Neuronal stem cell (in vitro differentiated cells): ENCODE data around the gene IQCK.

Source experiments
- DNase-seq: peaks from one replicate; pipeline ENCODE4 v3.0.0-alpha.2; 2013; ENCODE audit warnings: low spot score
- H2AFZ ChIP-seq: one replicate; pipeline ENCODE4 v1.6.1; 2013; ENCODE audit warnings: mild to moderate bottlenecking, low read length, inconsistent platforms
- H2AK5ac ChIP-seq: 2 replicates; pipeline ENCODE4 v1.6.1; 2013; ENCODE audit warnings: low read depth, mild to moderate bottlenecking, inconsistent platforms, low read length, moderate library complexity, mixed read lengths
- H2BK120ac ChIP-seq: 2 replicates; pipeline ENCODE4 v1.6.1; 2013; ENCODE audit warnings: low read depth, mild to moderate bottlenecking, inconsistent platforms, low read length, moderate library complexity, mixed read lengths
- H2BK12ac ChIP-seq: one replicate; pipeline ENCODE4 v1.6.1; 2013; ENCODE audit warnings: low read length, inconsistent platforms
- H2BK15ac ChIP-seq: 2 replicates; pipeline ENCODE4 v1.6.1; 2013; ENCODE audit warnings: mild to moderate bottlenecking, low read length, inconsistent platforms, mixed read lengths
- H2BK5ac ChIP-seq: one replicate; pipeline ENCODE4 v1.6.1; 2013; ENCODE audit warnings: inconsistent platforms, mild to moderate bottlenecking, low read length, moderate library complexity
- H3K14ac ChIP-seq: one replicate; pipeline ENCODE4 v1.6.1; 2013; ENCODE audit warnings: low read length, inconsistent platforms
- H3K18ac ChIP-seq: 2 replicates; pipeline ENCODE4 v1.6.1; 2013; ENCODE audit warnings: low read length, inconsistent platforms
- H3K23ac ChIP-seq: 2 replicates; pipeline ENCODE4 v1.6.1; 2013; ENCODE audit warnings: low read depth, mild to moderate bottlenecking, mixed read lengths, low read length, inconsistent platforms; ENCODE audit not compliant: poor library complexity
- H3K27ac ChIP-seq: replicated peaks from 3 replicates; pipeline ENCODE4 v1.5.1; 2013; ENCODE audit warnings: low read length, inconsistent platforms
- H3K27me3 ChIP-seq, 3 experiments: 2 replicates each; pipeline ENCODE4 v1.6.1; 2013; ENCODE audit warnings: low read length in 3 of 3, mild to moderate bottlenecking in 2 of 3, inconsistent platforms in 1 of 3, low read depth in 1 of 3, mixed read lengths in 1 of 3, moderate library complexity in 1 of 3; ENCODE audit not compliant: control insufficient read depth in 3 of 3, insufficient read depth in 3 of 3
- H3K36me3 ChIP-seq, 2 donors: replicated peaks in 1 of 2; 2 replicates each; pipeline ENCODE4 v1.6.1; 2013; ENCODE audit warnings: low read length in 2 of 2; ENCODE audit not compliant: control insufficient read depth in 2 of 2, insufficient read depth in 2 of 2
- H3K4ac ChIP-seq: 2 replicates; pipeline ENCODE4 v1.6.1; 2013; ENCODE audit warnings: inconsistent platforms, mild to moderate bottlenecking, low read length, moderate library complexity
- H3K4me1 ChIP-seq, 2 donors: 1 replicate in 1 of 2; 2 replicates in 1 of 2; pipeline ENCODE4 v1.6.1; 2013; ENCODE audit warnings: low read length in 2 of 2, low read depth in 1 of 2; ENCODE audit not compliant: control insufficient read depth in 2 of 2, insufficient read depth in 1 of 2
- H3K4me2 ChIP-seq: one replicate; pipeline ENCODE4 v1.6.1; 2013; ENCODE audit warnings: mild to moderate bottlenecking, low read length, inconsistent platforms; ENCODE audit not compliant: insufficient read depth, poor library complexity, severe bottlenecking
- H3K4me3 ChIP-seq, 2 donors: 2 replicates each; pipeline ENCODE4 v1.5.1; 2013; ENCODE audit warnings: low read length in 2 of 2, mild to moderate bottlenecking in 2 of 2, inconsistent platforms in 1 of 2, moderate library complexity in 1 of 2
- H3K79me1 ChIP-seq: one replicate; pipeline ENCODE4 v1.6.1; 2013; ENCODE audit warnings: low read depth, mild to moderate bottlenecking, inconsistent platforms, low read length, moderate library complexity
- H3K9ac ChIP-seq: one replicate; pipeline ENCODE4 v1.6.1; 2013; ENCODE audit warnings: mild to moderate bottlenecking, low read depth, low read length, inconsistent platforms; ENCODE audit not compliant: poor library complexity
- H3K9me3 ChIP-seq, 2 donors: replicated peaks in 1 of 2; 2 replicates each; pipeline versions ENCODE3 to v1.6.1; 2013; ENCODE audit warnings: low read length in 2 of 2, mild to moderate bottlenecking in 2 of 2, inconsistent platforms in 1 of 2, low read depth in 1 of 2, mixed read lengths in 1 of 2, moderate library complexity in 1 of 2; ENCODE audit not compliant: control insufficient read depth in 2 of 2, insufficient read depth in 1 of 2
- H4K8ac ChIP-seq: one replicate; pipeline ENCODE4 v1.6.1; 2013; ENCODE audit warnings: low read depth, mild to moderate bottlenecking, inconsistent platforms, low read length, moderate library complexity
- H4K91ac ChIP-seq: one replicate; pipeline ENCODE4 v1.6.1; 2013; ENCODE audit warnings: low read length, low read depth, mild to moderate bottlenecking, inconsistent platforms; ENCODE audit not compliant: poor library complexity
- WGBS, 2 donors: extraction: QIAGEN DNeasy Blood & Tissue Kit; methylation state at CpG; one replicate each; pipeline ENCODE4 v1.1.7; 2013; ENCODE audit warnings: missing lambda C conversion rate in 2 of 2, mixed read lengths in 1 of 2; ENCODE audit not compliant: insufficient read length in 2 of 2, insufficient replicate concordance in 1 of 2; ENCODE audit errors: extremely low coverage in 2 of 2; 5-methylcytosine and 5-hydroxymethylcytosine counted together

Gene IQCK

DNA sequence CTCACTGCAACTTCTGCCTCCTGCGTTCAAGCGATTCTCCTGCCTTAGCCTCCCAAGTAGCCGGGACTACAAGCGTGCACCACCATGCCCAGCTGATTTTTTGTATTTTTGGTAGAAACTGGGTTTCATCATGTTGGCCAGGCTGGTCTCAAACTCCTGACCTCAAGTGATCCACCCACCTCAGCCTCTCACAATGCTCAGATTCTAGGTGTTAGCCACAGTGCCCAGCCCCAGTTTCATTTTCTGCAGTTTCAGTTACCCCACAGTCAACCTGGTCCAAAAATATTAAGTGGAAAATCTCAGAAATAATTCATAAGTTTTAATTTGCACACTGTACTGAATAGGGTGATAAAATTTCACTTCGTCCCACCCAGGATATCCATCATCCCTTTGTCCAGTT lies 28.7 kb upstream of the IQCK start:
- Histone ChIP-seq H3K4me3 (no peak overlapping the region), H3K4me2 (no peak overlapping the region), H2BK5ac (no peak overlapping the region), H3K9ac (no peak overlapping the region), H3K4me1 (peaks cover 3 to 6% of the 10 kb centered on the region in 2 donors), H2AK5ac (no peak overlapping the region), H3K14ac (no peak overlapping the region), H3K4ac (no peak overlapping the region), H4K91ac (no peak overlapping the region), H3K36me3 (peaks cover 11 to 84% of the 10 kb centered on the region in 2 donors), H3K9me3 (peaks cover 0 to 8% of the 10 kb centered on the region in 2 donors), H3K79me1 (peaks cover 2% of the 10 kb centered on the region), H2BK120ac (no peak overlapping the region), H2BK12ac (no peak overlapping the region), H2AFZ (no peak overlapping the region), H2BK15ac (no peak overlapping the region), H3K18ac (no peak overlapping the region), H3K23ac (no peak overlapping the region), H3K27ac (no peak overlapping the region), H4K8ac (no peak overlapping the region), H3K27me3 (no peaks in the 10 kb centered on the region)
- WGBS, 2 donors, result no CpG with 5 or more reads among the region's 5 CpGs
- DNase-seq, result no peak

DNA sequence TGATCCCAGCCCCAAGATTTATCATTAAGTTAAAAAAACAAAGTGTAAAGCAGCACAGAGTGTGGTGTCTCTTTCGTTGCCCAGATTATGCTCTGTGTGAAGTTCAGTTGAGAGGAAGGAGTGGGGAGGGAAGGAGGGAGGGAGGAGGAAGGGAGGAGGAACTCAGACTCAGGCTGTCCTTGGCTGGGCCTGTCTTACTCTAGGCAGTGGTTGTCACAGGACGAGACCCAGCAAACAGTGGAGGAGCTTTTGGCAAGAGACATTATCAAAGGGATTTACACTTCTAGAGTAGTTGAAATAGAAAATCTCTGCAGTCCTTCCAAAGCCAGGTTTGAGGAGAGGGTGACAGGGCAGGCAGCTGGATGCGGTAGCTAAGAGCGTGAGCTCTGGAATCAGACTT lies 27.9 kb upstream of the IQCK start:
- Histone ChIP-seq H3K9me3 (peaks cover 0 to 2% of the 10 kb centered on the region in 2 donors), H3K18ac (no peak overlapping the region)
- no peak for DNase-seq

DNA sequence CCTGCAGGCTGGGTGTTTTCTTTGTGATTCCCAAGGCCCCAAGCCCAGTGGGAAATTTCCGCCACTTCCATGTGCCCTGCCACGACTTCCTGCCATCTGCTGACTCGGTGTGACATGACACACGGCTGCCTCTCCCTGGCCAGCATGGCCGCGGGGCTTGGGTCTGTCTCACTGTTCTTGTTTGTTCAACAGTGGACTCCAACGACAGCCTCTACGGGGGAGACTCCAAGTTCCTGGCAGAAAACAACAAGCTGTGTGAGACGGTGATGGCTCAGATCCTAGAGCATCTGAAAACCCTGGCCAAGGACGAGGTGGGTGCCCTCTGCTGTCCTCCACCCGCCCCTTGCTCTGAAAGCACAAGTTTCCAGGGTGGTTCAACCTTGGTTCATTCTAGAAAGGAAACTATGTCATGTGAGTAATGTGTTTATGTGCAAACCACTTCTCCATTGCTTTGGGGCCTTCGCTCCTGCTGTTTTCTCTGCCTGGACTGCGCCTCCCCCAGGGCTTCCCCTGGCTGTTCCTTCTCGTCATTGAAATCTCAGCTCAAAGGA lies 26.8 kb upstream of the IQCK start:
- Histone ChIP-seq H2AK5ac (no peak overlapping the region), H2AFZ (no peak overlapping the region)

More for the DNA sequence above, 27.9 kb upstream of the IQCK start:
- Histone ChIP-seq H3K36me3 (peaks cover 10 to 82% of the 10 kb centered on the region in 2 donors), H2BK15ac (no peak overlapping the region), H3K23ac (no peak overlapping the region), H2BK120ac (no peak overlapping the region), H2AK5ac (no peak overlapping the region), H4K91ac (no peak overlapping the region), H3K4me3 (no peak overlapping the region), H3K4me2 (no peak overlapping the region), H2AFZ (no peak overlapping the region), H3K27me3 (no peaks in the 10 kb centered on the region), H3K4ac (no peak overlapping the region), H3K27ac (no peak overlapping the region), H3K79me1 (peaks cover 2% of the 10 kb centered on the region), H3K4me1 (peaks cover 3 to 6% of the 10 kb centered on the region in 2 donors), H2BK5ac (no peak overlapping the region), H3K9ac (no peak overlapping the region), H2BK12ac (no peak overlapping the region), H4K8ac (no peak overlapping the region), H3K14ac (no peak overlapping the region)
- no CpG with 5 or more reads among the region's 4 CpGs for WGBS, 2 donors

DNA sequence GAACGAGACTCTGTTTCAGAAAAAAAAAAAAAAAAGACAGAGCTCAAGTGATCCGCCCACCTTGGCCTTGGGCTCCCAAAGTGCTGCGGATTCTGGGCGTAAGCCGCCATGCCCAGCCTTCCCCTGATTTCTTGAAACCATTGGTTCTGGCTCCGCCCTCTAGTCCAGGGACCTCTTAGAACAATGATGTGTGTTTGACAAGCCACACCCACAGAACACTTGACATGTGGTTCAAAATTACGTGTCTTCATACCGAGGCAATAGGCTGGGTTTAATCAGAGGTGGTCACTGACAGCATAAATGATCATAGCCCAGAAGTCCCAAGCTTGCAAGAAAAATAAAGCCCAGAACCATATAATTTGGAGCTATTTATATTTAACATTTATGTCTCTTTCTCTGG lies 23.1 kb upstream of the IQCK start:
- no peak overlapping the region for H2AFZ ChIP-seq
- H3K27ac ChIP-seq, result no peak overlapping the region
- no peak overlapping the region for H3K18ac ChIP-seq
- H3K4ac ChIP-seq, result no peak overlapping the region
- DNase-seq, result no peak
- H3K4me1 ChIP-seq, result no peaks in the 10 kb centered on the region
- H2BK5ac ChIP-seq, result no peak overlapping the region
- no peaks in the 10 kb centered on the region for H3K27me3 ChIP-seq
- H3K4me2 ChIP-seq, result no peak overlapping the region
- no peak overlapping the region for H2BK120ac ChIP-seq
- no peak overlapping the region for H3K9ac ChIP-seq
- no CpG with 5 or more reads among the region's 8 CpGs for WGBS, 2 donors
- H4K8ac ChIP-seq, result no peak overlapping the region
- no peak overlapping the region for H2BK12ac ChIP-seq
- H2AK5ac ChIP-seq, result no peak overlapping the region
- peaks cover 4% of the 10 kb centered on the region for H3K79me1 ChIP-seq
- no peak overlapping the region for H3K14ac ChIP-seq
- H3K4me3 ChIP-seq, result no peak overlapping the region
- peaks cover 0 to 4% of the 10 kb centered on the region in 2 donors for H3K9me3 ChIP-seq
- H2BK15ac ChIP-seq, result no peak overlapping the region
- peaks cover 28 to 82% of the 10 kb centered on the region in 2 donors for H3K36me3 ChIP-seq
- H4K91ac ChIP-seq, result no peak overlapping the region
- no peak overlapping the region for H3K23ac ChIP-seq

More for the DNA sequence above, 26.8 kb upstream of the IQCK start:
- DNase-seq, result no peak
- no peak overlapping the region for H3K4me2 ChIP-seq
- no peak overlapping the region for H2BK120ac ChIP-seq
- no CpG with 5 or more reads among the region's 14 CpGs for WGBS, 2 donors
- no peak overlapping the region for H2BK5ac ChIP-seq
- H4K8ac ChIP-seq, result no peak overlapping the region
- H3K27me3 ChIP-seq, result no peaks in the 10 kb centered on the region
- no peak overlapping the region for H3K18ac ChIP-seq
- H3K14ac ChIP-seq, result no peak overlapping the region
- H3K4me3 ChIP-seq, result no peak overlapping the region
- H4K91ac ChIP-seq, result no peak overlapping the region
- no peak overlapping the region for H2BK15ac ChIP-seq
- no peak overlapping the region for H3K23ac ChIP-seq
- H3K9ac ChIP-seq, result no peak overlapping the region
- H2BK12ac ChIP-seq, result no peak overlapping the region
- H3K9me3 ChIP-seq, result no peaks in the 10 kb centered on the region
- H3K4ac ChIP-seq, result no peak overlapping the region
- no peaks in the 10 kb centered on the region for H3K79me1 ChIP-seq
- peaks cover 3 to 6% of the 10 kb centered on the region in 2 donors for H3K4me1 ChIP-seq
- peaks cover 7 to 77% of the 10 kb centered on the region in 2 donors for H3K36me3 ChIP-seq
- H3K27ac ChIP-seq, result no peak overlapping the region
